Osteoblast (primary cell): Measurements from ENCODE around the gene GATA5. TPM values are rescaled to one million over a fixed set of nuclear protein-coding genes. Genes with fewer than 3 reads are reported as not detected.

Experiments
- DNase-seq: peaks from one replicate; pipeline ENCODE4 v3.0.0; 2011; ENCODE audit warnings: low spot score, mixed read lengths; ENCODE audit not compliant: insufficient read length; ENCODE audit errors: missing footprints
- H2AFZ ChIP-seq: 2 replicates; pipeline ENCODE4 v1.6.0; 2011; ENCODE audit warnings: mild to moderate bottlenecking, low read length
- H3K27ac ChIP-seq: 2 replicates; pipeline ENCODE4 v1.5.1; 2011; ENCODE audit warnings: mild to moderate bottlenecking, low read depth, low read length, moderate library complexity
- H3K27me3 ChIP-seq: 2 replicates; pipeline ENCODE4 v1.6.0; 2012; ENCODE audit warnings: mild to moderate bottlenecking, control low read depth, inconsistent platforms, low read length, moderate library complexity; ENCODE audit not compliant: insufficient read depth
- H3K36me3 ChIP-seq: 2 replicates; pipeline ENCODE4 v1.5.1; 2011; ENCODE audit warnings: mild to moderate bottlenecking, low read length, control low read depth, moderate library complexity; ENCODE audit not compliant: insufficient read depth
- H3K4me1 ChIP-seq: 2 replicates; pipeline ENCODE4 v1.5.1; 2011; ENCODE audit warnings: mild to moderate bottlenecking, low read length, control low read depth, moderate library complexity; ENCODE audit not compliant: insufficient read depth
- H3K4me2 ChIP-seq: 2 replicates; pipeline ENCODE4 v1.6.0; 2011; ENCODE audit warnings: mild to moderate bottlenecking, low read length; ENCODE audit not compliant: insufficient read depth
- H3K4me3 ChIP-seq: fragments of 200-600 bp; sonication (generic); 3 replicates; pipeline ENCODE4 v1.5.1; 2012; ENCODE audit warnings: mild to moderate bottlenecking, low read length, inconsistent platforms; ENCODE audit not compliant: insufficient read depth
- H3K79me2 ChIP-seq: 2 replicates; pipeline ENCODE4 v1.6.0; 2012; ENCODE audit warnings: mild to moderate bottlenecking, low read length, control low read depth, inconsistent platforms; ENCODE audit not compliant: insufficient read depth
- H3K9me3 ChIP-seq: 2 replicates; pipeline ENCODE4 v1.5.1; 2011; ENCODE audit warnings: low read depth, low read length, control low read depth
- H4K20me1 ChIP-seq: 2 replicates; pipeline ENCODE4 v1.6.0; 2012; ENCODE audit warnings: mild to moderate bottlenecking, low read length, control low read depth; ENCODE audit not compliant: insufficient read depth
- CTCF ChIP-seq: IDR thresholded peaks from 2 replicates; pipeline ENCODE4 v1.5.1; 2011; ENCODE audit warnings: mild to moderate bottlenecking, low read depth, low read length, moderate library complexity; ENCODE audit errors: extremely low read depth
- total RNA-seq: library from RNA; depleted of rRNA; stranded (reverse); fragments of >200 nt; gene quantifications from 2 replicates; pipeline ENCODE4 v1.2.3, GENCODE V29; 2012

Gene GATA5
- total RNA-seq, 1 donor, result not detected

- TF ChIP-seq CTCF, result no peak
- no peaks in the 10 kb centered on the region for H3K9me3 ChIP-seq
- no peaks in the 10 kb centered on the region for H4K20me1 ChIP-seq
- H2AFZ ChIP-seq, result no peak overlapping the region
- H3K4me3 ChIP-seq, result no peak overlapping the region
- no peaks in the 10 kb centered on the region for H3K79me2 ChIP-seq
- no peak overlapping the region for H3K27ac ChIP-seq
- H3K4me1 ChIP-seq, result no peaks in the 10 kb centered on the region
- H3K36me3 ChIP-seq, result no peaks in the 10 kb centered on the region
- peaks cover 36% of the 10 kb centered on the region for H3K27me3 ChIP-seq
- H3K4me2 ChIP-seq, result no peak overlapping the region
- no peak for DNase-seq
Measured at GRCh38 chr20:62436692-62437091, 39.1 kb downstream of the GATA5 start.

DNA sequence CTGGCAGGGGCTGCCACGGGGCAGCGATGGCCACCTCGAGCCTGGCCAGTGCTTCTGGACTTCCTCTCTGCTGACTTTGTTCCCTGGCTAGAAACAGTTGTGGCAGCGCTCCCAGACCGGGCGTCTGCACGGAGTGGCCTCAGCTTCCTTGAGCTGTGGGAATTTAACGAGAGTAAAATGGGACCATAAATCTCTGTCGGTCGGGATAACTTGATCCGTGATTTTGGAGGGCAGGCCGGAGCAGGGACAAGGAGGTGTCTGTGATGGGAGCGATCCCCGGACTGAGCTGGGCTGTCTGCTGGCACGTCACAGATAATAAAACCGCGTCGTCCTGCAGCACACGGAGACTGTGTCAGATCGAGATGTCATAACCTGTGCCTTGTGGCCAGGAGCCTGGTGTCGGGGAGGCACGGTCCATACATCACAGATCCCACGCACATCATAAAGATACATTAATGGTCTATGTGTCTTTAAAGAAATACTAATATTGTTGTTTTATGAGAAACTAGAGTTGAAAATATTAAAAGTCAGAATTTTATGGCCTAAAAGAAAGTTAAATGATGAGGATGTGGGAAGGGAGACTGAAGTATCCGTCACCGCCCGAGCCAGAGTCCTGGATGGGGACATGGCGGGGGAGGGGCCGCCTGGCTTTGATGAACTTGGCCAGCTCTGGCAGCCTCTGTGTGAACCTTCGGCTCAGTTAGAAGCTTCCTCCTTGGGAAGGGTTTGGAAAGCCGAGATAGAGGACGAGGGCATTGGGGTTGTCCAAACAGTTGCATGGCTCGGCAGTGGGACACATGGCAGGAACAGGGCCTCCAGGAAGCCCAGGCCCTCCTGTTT, 41.9 kb downstream of the GATA5 start:
- TF ChIP-seq CTCF, result no peak
- H3K27me3 ChIP-seq, result peaks cover 40% of the 10 kb centered on the region
- DNase-seq, result no peak

DNA sequence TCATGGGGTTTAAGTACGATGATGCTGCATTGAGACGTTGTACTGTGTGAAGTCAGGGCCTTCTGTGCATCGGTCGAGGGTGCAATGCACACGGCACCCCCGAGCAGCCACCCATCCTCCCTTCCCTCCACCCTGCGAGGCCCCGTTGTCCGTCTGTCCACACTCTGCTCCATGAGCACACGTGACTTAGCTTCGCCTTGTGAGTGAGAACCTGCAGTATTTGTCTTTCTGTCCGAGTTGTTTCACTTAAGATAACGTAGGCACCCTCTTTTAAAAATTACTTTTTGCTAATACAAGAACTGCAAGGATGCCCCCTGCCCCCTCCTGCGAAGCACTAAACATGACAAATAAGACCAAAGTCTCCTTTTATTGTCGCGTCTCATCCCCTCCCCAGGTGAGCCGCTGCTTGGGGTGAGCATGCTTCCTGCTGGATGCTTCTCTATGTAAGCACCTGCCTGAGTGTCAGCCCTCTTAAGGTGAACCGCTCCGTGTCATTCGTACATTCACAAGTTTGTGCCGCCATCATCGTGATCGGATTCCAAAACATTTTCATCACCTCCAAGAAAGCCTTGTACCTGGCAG, 44.8 kb downstream of the GATA5 start:
- no peak overlapping the region for H3K4me2 ChIP-seq
- no peak overlapping the region for H3K27ac ChIP-seq
- no peak overlapping the region for H3K4me3 ChIP-seq
- peaks cover 37% of the 10 kb centered on the region for H3K27me3 ChIP-seq
- no peak for DNase-seq
- H2AFZ ChIP-seq, result no peak overlapping the region
- H3K9me3 ChIP-seq, result no peaks in the 10 kb centered on the region
- TF ChIP-seq CTCF, result no peak
- no peaks in the 10 kb centered on the region for H3K79me2 ChIP-seq
- no peaks in the 10 kb centered on the region for H3K36me3 ChIP-seq
- no peaks in the 10 kb centered on the region for H3K4me1 ChIP-seq
- no peaks in the 10 kb centered on the region for H4K20me1 ChIP-seq

More for the DNA sequence above, 41.9 kb downstream of the GATA5 start:
- H3K4me1 ChIP-seq, result no peaks in the 10 kb centered on the region
- H3K4me2 ChIP-seq, result no peak overlapping the region
- no peaks in the 10 kb centered on the region for H3K36me3 ChIP-seq
- H3K79me2 ChIP-seq, result no peaks in the 10 kb centered on the region
- no peak overlapping the region for H3K4me3 ChIP-seq
- no peaks in the 10 kb centered on the region for H3K9me3 ChIP-seq
- no peak overlapping the region for H2AFZ ChIP-seq
- no peaks in the 10 kb centered on the region for H4K20me1 ChIP-seq
- no peak overlapping the region for H3K27ac ChIP-seq

DNA sequence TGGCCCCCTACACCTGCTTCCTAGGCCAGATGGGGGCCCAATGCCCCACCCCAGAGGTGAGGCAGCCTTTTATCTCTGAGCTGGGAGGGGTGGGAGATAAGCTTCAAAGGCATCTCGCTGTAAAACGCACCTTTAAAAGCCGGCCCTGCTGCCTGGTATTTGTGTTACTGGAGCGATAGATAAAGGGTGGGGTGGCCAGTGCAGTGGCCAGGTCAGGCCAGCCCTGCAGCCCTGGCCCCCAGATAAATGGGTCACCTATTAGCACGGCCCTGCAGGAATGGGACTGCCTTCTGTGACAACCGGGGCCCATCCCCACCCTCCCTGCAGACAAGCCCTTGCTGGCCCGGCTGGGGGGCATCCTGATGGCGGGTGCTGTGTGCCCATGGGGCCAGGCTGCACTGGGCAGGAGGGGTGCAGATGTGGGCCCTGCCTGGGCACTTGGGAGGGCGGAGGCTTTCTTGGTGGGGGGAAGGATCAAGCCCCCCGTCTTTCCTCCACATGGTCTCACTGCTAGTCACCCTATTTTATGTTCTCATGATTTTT, 45.4 kb downstream of the GATA5 start:
- no peak overlapping the region for H3K4me3 ChIP-seq
- H3K79me2 ChIP-seq, result no peaks in the 10 kb centered on the region
- no peaks in the 10 kb centered on the region for H4K20me1 ChIP-seq
- H3K4me1 ChIP-seq, result no peaks in the 10 kb centered on the region
- H3K4me2 ChIP-seq, result no peak overlapping the region
- no peaks in the 10 kb centered on the region for H3K9me3 ChIP-seq
- no peak for TF ChIP-seq CTCF
- no peak for DNase-seq
- no peaks in the 10 kb centered on the region for H3K36me3 ChIP-seq
- no peak overlapping the region for H2AFZ ChIP-seq
- H3K27ac ChIP-seq, result no peak overlapping the region
- peaks cover 34% of the 10 kb centered on the region for H3K27me3 ChIP-seq
